AG08395 (cell line): Measurements from ENCODE around the gene RNF166.
A peak's percentile ranks its signal among the peaks of the same experiment; 100 is the strongest.

Experiments used
- DNase-seq: peaks from one replicate; pipeline ENCODE4 v3.0.0; 2012; ENCODE audit warnings: mixed read lengths, low spot score

RNF166 gene

GRCh38 chr16:88706965-88707826 lies 988 bp upstream of the RNF166 start:
- no peak for DNase-seq

GRCh38 chr16:88705801-88706228 lies 393 bp downstream of the RNF166 start:
- no peak for DNase-seq

- DNase-seq = peak; percentile 38
Observed at GRCh38 chr16:88705076-88705684, 1.0 kb downstream of the RNF166 start.

GRCh38 chr16:88703486-88704309 lies 2.5 kb downstream of the RNF166 start:
- no peak for DNase-seq

- no peak for DNase-seq
Observed at GRCh38 chr16:88702371-88703210, 3.6 kb downstream of the RNF166 start.

GRCh38 chr16:88701581-88702370 lies 4.4 kb downstream of the RNF166 start:
- DNase-seq = no peak

GRCh38 chr16:88700636-88701482 lies 5.3 kb downstream of the RNF166 start:
- DNase-seq = peak; percentile 52

GRCh38 chr16:88700322-88700635 lies 5.9 kb downstream of the RNF166 start:
- no peak for DNase-seq

GRCh38 chr16:88699180-88699579 lies 7.0 kb downstream of the RNF166 start:
- no peak for DNase-seq

GRCh38 chr16:88698646-88699045 lies 7.6 kb downstream of the RNF166 start:
- no peak for DNase-seq

GRCh38 chr16:88697831-88698615 lies 8.2 kb downstream of the RNF166 start:
- no peak for DNase-seq

GRCh38 chr16:88697116-88697830 lies 8.9 kb downstream of the RNF166 start:
- no peak for DNase-seq

GRCh38 chr16:88696441-88696840 lies 9.8 kb downstream of the RNF166 start:
- DNase-seq = no peak

- no peak for DNase-seq
Observed at GRCh38 chr16:88695753-88696152, 10.5 kb downstream of the RNF166 start.

- DNase-seq = no peak
Observed at GRCh38 chr16:88695218-88695617, 11.0 kb downstream of the RNF166 start.

GRCh38 chr16:88694221-88695087 lies 11.8 kb downstream of the RNF166 start:
- DNase-seq = no peak

GRCh38 chr16:88693420-88694177 lies 12.6 kb downstream of the RNF166 start:
- no peak for DNase-seq
